ENCODE data around the gene SLC6A12.

- TF ChIP-seq CTCF (IDR thresholded peaks at IDR 0.05) (no peak), POLR2A (IDR thresholded peaks at IDR 0.05) (no peak)
These were observed 7.1 kb upstream of the SLC6A12 start for GRCh38 chr12:220946-221550.

Measured in uterus (tissue), 2 donors.